HepG2 (cell line): ENCODE measurements around the gene C4orf36. TPM values are rescaled to one million over a fixed set of nuclear protein-coding genes. Genes with fewer than 3 reads are reported as not detected.

Experiments
- ATAC-seq: fragments of 200-7000 bp; cut with Tn5 transposase; 3 replicates; pipeline ENCODE4 v1.9.1; 2020; ENCODE audit warnings: mild to moderate bottlenecking, moderate library complexity
- BruUV-seq: library from RNA; stranded (reverse); fragments of 400-500 nt; replicated peaks from 2 replicates; lab custom pipeline; 2021; lab: Mats Ljungman, UMichigan
- CTCF ChIA-PET: fragments of 300-600 bp; formaldehyde crosslinking; extraction: SDS; loops from one replicate; lab custom pipeline; 2021; ENCODE audit warnings: low total read pairs, inconsistent platforms, low intra/inter-chr PET ratio; lab: Yijun Ruan, JAX
- POLR2A ChIA-PET: fragments of 350-600 bp; sonication (Branson Sonifier 250); formaldehyde crosslinking; loops from one replicate; lab custom pipeline; 2020; ENCODE audit warnings: antibody characterized with exemption, inconsistent platforms; lab: Yijun Ruan, JAX
- DNase-seq: peaks from one replicate; pipeline ENCODE4 v3.0.0-alpha.2; 2015; ENCODE audit warnings: low spot score
- FAIRE-seq: peaks from 3 replicates; lab custom pipeline; 2011; peaks lifted over from hg19 to GRCh38; lab: Jason Lieb, UNC
- H2AFZ ChIP-seq: one replicate; pipeline ENCODE4 v1.6.1; 2011; ENCODE audit warnings: low read length, inconsistent platforms
- H3K27ac ChIP-seq: fragments of 300-600 bp; 3 replicates; pipeline ENCODE4 v1.8.0; 2011; ENCODE audit warnings: mixed run types, mild to moderate bottlenecking, mixed read lengths, low read length, inconsistent platforms; ENCODE audit not compliant: insufficient read depth; ENCODE audit errors: extremely low read length
- H3K27me3 ChIP-seq, 2 experiments: fragments of 200-600 bp in 1 of 2; 2 replicates in 1 of 2; 3 replicates in 1 of 2; pipeline versions ENCODE4 v1.6.0 to v1.8.0; 2011; ENCODE audit warnings: low read length in 2 of 2, mild to moderate bottlenecking in 2 of 2, moderate library complexity in 2 of 2, inconsistent platforms in 1 of 2; ENCODE audit not compliant: insufficient read depth in 2 of 2, control insufficient read depth in 1 of 2
- H3K36me3 ChIP-seq, 2 experiments: fragments of 200-600 bp in 1 of 2; replicated peaks in 1 of 2; 2 replicates in 1 of 2; 3 replicates in 1 of 2; pipeline versions ENCODE4 v1.5.1 to v1.8.0; 2011; ENCODE audit warnings: low read length in 2 of 2, inconsistent platforms in 1 of 2; ENCODE audit not compliant: insufficient read depth in 2 of 2, control insufficient read depth in 1 of 2
- H3K4me1 ChIP-seq: 2 replicates; pipeline ENCODE4 v1.5.1; 2012; ENCODE audit warnings: low read length, inconsistent platforms; ENCODE audit not compliant: insufficient read depth
- H3K4me2 ChIP-seq: 2 replicates; pipeline ENCODE4 v1.6.0; 2011; ENCODE audit warnings: low read depth, low read length, inconsistent platforms
- H3K4me3 ChIP-seq, 3 experiments: fragments of 200-600 bp in 1 of 3; sonication (generic), shearing (Covaris generic) in 1 of 3; replicated peaks in 1 of 3; 2 replicates each; pipeline ENCODE4 v1.5.1; 2011 to 2016; ENCODE audit warnings: low read length in 3 of 3, inconsistent platforms in 2 of 3, low read depth in 2 of 3, mild to moderate bottlenecking in 2 of 3, control low read depth in 1 of 3, mixed read lengths in 1 of 3; ENCODE audit not compliant: insufficient read depth in 1 of 3
- H3K79me2 ChIP-seq: one replicate; pipeline ENCODE4 v1.6.1; 2011; ENCODE audit warnings: low read length, inconsistent platforms; ENCODE audit not compliant: insufficient read depth
- H3K9ac ChIP-seq: 2 replicates; pipeline ENCODE4 v1.6.0; 2011; ENCODE audit warnings: mild to moderate bottlenecking, low read depth, low read length, inconsistent platforms; ENCODE audit not compliant: insufficient read depth
- H3K9me3 ChIP-seq: 2 replicates; pipeline ENCODE4 v1.5.1; 2012; ENCODE audit warnings: mild to moderate bottlenecking, low read length
- H4K20me1 ChIP-seq: 2 replicates; pipeline ENCODE4 v1.6.0; 2011; ENCODE audit warnings: inconsistent platforms, mild to moderate bottlenecking, low read length, moderate library complexity; ENCODE audit not compliant: insufficient read depth
- AHR ChIP-seq: IDR thresholded peaks from 2 replicates; pipeline ENCODE4 v1.6.1; 2018; ENCODE audit warnings: missing genetic modification reagents, missing compliant biosample characterization
- CCDC6 ChIP-seq: sonication (generic); formaldehyde crosslinking; IDR thresholded peaks from 2 replicates; pipeline ENCODE4 v1.8.1; 2022; ENCODE audit warnings: mild to moderate bottlenecking, missing genetic modification reagents, moderate library complexity
- DNMT3B ChIP-seq: conservative IDR thresholded peaks from 2 replicates; pipeline ENCODE4 v1.6.1; 2016; ENCODE audit warnings: missing biosample characterization, control low read depth
- ERF ChIP-seq: IDR thresholded peaks from 2 replicates; pipeline ENCODE4 v1.6.1; 2018; ENCODE audit warnings: missing biosample characterization, missing genetic modification reagents
- ESRRA ChIP-seq: sonication (generic); formaldehyde crosslinking; IDR thresholded peaks from 2 replicates; pipeline ENCODE4 v1.5.1; 2020; ENCODE audit warnings: mild to moderate bottlenecking, low read depth, missing genetic modification reagents
- ETV6 ChIP-seq: sonication (generic); formaldehyde crosslinking; conservative IDR thresholded peaks from 2 replicates; pipeline ENCODE4 v1.4.0; 2020; ENCODE audit warnings: missing genetic modification reagents
- GMEB2 ChIP-seq: IDR thresholded peaks from 2 replicates; pipeline ENCODE4 v1.6.1; 2016; ENCODE audit warnings: missing biosample characterization, missing genetic modification reagents, low read depth
- IRF1 ChIP-seq: sonication (generic); formaldehyde crosslinking; IDR thresholded peaks from 2 replicates; pipeline ENCODE4 v1.4.0; 2020; ENCODE audit warnings: low read depth, mild to moderate bottlenecking, missing genetic modification reagents
- JDP2 ChIP-seq: sonication (generic); formaldehyde crosslinking; IDR thresholded peaks from 2 replicates; pipeline ENCODE4 v1.8.1; 2022; ENCODE audit warnings: missing genetic modification reagents, borderline replicate concordance
- MAZ ChIP-seq, 2 experiments: sonication (generic) in 1 of 2; formaldehyde crosslinking in 1 of 2; IDR thresholded peaks; 2 replicates each; pipeline versions ENCODE4 v1.5.0 to v1.6.1; 2012 to 2020; ENCODE audit warnings: low read depth in 2 of 2, mild to moderate bottlenecking in 2 of 2, borderline replicate concordance in 1 of 2, improper control_type of control experiment in 1 of 2, low read length in 1 of 2, missing genetic modification reagents in 1 of 2, moderate library complexity in 1 of 2
- MIXL1 ChIP-seq: IDR thresholded peaks from 2 replicates; pipeline ENCODE4 v1.6.1; 2016
- NFE2L1 ChIP-seq: sonication (generic); formaldehyde crosslinking; IDR thresholded peaks from 2 replicates; pipeline ENCODE4 v1.4.0; 2020; ENCODE audit warnings: missing genetic modification reagents, mild to moderate bottlenecking, borderline replicate concordance
- NR2F6 ChIP-seq, 2 experiments: IDR thresholded peaks; 2 replicates each; pipeline ENCODE4 v1.6.1; 2016; ENCODE audit warnings: antibody characterized with exemption in 1 of 2, mild to moderate bottlenecking in 1 of 2
- ZBTB7B ChIP-seq: sonication (generic); formaldehyde crosslinking; IDR thresholded peaks from 2 replicates; pipeline ENCODE4 v1.4.0; 2020; ENCODE audit warnings: missing genetic modification reagents
- ZMYM3 ChIP-seq: sonication (generic); formaldehyde crosslinking; IDR thresholded peaks from 2 replicates; pipeline ENCODE4 v1.5.1; 2020; ENCODE audit warnings: mild to moderate bottlenecking, missing genetic modification reagents
- ZNF367 ChIP-seq: sonication (generic); formaldehyde crosslinking; IDR thresholded peaks from 2 replicates; pipeline ENCODE4 v1.4.0; 2020; ENCODE audit warnings: missing genetic modification reagents, borderline replicate concordance
- ZNF788 ChIP-seq: sonication (generic); formaldehyde crosslinking; IDR thresholded peaks from 2 replicates; pipeline ENCODE4 v1.5.0; 2020; ENCODE audit warnings: mild to moderate bottlenecking, missing genetic modification reagents, borderline replicate concordance
- WGBS: methylation state at CpG from one replicate; pipeline ENCODE4 v1.1.6; 2017; ENCODE audit warnings: low lambda C conversion rate; 5-methylcytosine and 5-hydroxymethylcytosine counted together
- in situ Hi-C: cut with HindIII; loops from 2 replicates; pipeline ENCODE4 v1.10.0; 2017; ENCODE audit warnings: low pct_unique_long_range_greater_than_20kb; ENCODE audit not compliant: extremely low pct_ligation_motif_present
- intact Hi-C: fragments of 100-400 bp; cut with micrococcal nuclease; formaldehyde crosslinking; loops from one replicate; pipeline ENCODE4 v1.10.0; 2022; ENCODE audit not compliant: unreplicated experiment
- polyA plus RNA-seq, 8 experiments: library from polyadenylated mRNA; depleted of rRNA in 3 of 8; stranded (reverse) in 7 of 8; unstranded in 1 of 8; fragments of >200 nt; fragmentation: Illumina TruSeq in 4 of 8; extraction: Trizol in 4 of 8; gene quantifications; 2 replicates each; pipeline versions ENCODE4 v1.2.1 to v1.2.3, GENCODE V29; 2011 to 2016; ENCODE audit warnings: low read depth in 4 of 8, missing spikeins in 1 of 8, mixed read lengths in 1 of 8; ENCODE audit not compliant: insufficient read depth in 1 of 8
- total RNA-seq, 5 experiments: library from RNA; depleted of rRNA; stranded (reverse); fragments of >200 nt; fragmentation: Illumina TruSeq; extraction: Trizol; gene quantifications; 2 replicates each; pipeline ENCODE4 v1.2.3, GENCODE V29; 2016; ENCODE audit warnings: low read depth in 1 of 5

Gene C4orf36
- total and polyA plus RNA-seq, 2 of the 13 experiments (the other 11 are each of a cell fraction or from before 2014, with no cell fraction given), result 0.63 TPM; not detected in 1

GRCh38 chr4:86857341-86858052, 34.7 kb downstream of the C4orf36 start (continued):
- TF ChIP-seq CCDC6 (CRISPR knock-in tag), result no peak
- TF ChIP-seq GMEB2 (CRISPR knock-in tag), result no peak
- TF ChIP-seq NR2F6 (IDR thresholded peaks at IDR 0.05), result no peak
- no peak for TF ChIP-seq NR2F6 (CRISPR knock-in tag; IDR thresholded peaks at IDR 0.05)
- no peak for TF ChIP-seq IRF1 (CRISPR knock-in tag)
- no peak for TF ChIP-seq ZMYM3 (CRISPR knock-in tag)
- no peak for TF ChIP-seq DNMT3B (CRISPR knock-in tag)
- TF ChIP-seq ZBTB7B (CRISPR knock-in tag), result no peak
- no peak for TF ChIP-seq ZNF367 (CRISPR knock-in tag)
- no peak for TF ChIP-seq AHR
- TF ChIP-seq ERF (CRISPR knock-in tag), result no peak
- no peak for TF ChIP-seq ZNF788 (CRISPR knock-in tag)
- TF ChIP-seq ETV6 (CRISPR knock-in tag), result no peak
- TF ChIP-seq, all 625 proteins: peak for 0

GRCh38 chr4:86856896-86857295, 35.3 kb downstream of the C4orf36 start:
- Histone ChIP-seq H3K27me3 (no peaks in the 10 kb centered on the region), H2AFZ (no peak overlapping the region), H3K4me2 (no peak overlapping the region), H3K4me1 (no peaks in the 10 kb centered on the region), H3K9me3 (no peaks in the 10 kb centered on the region), H3K36me3 (no peaks in the 10 kb centered on the region), H3K9ac (no peak overlapping the region), H3K79me2 (no peaks in the 10 kb centered on the region), H4K20me1 (no peaks in the 10 kb centered on the region), H3K27ac (no peak overlapping the region), H3K4me3 (no peak overlapping the region)
- 17% methylated on average over 1 of the region's 1 CpG for WGBS
- intact Hi-C loops (no loop called here), in situ Hi-C loops (no loop called here)
- ChIA-PET POLR2A (no interaction called here), CTCF (no interaction called here)
- FAIRE-seq (no peak), ATAC-seq (no peak), DNase-seq (no peak)
- BruUV-seq, result no TSS peak
- no peak for TF ChIP-seq MAZ (IDR thresholded peaks at IDR 0.05; ENCODE audit: borderline replicate concordance, low read depth, low read length)
- TF ChIP-seq MAZ (CRISPR knock-in tag; IDR thresholded peaks at IDR 0.05; ENCODE audit: low read depth), result no peak
- TF ChIP-seq MIXL1, result no peak
- no peak for TF ChIP-seq ESRRA (CRISPR knock-in tag)
- TF ChIP-seq JDP2 (CRISPR knock-in tag), result no peak
- no peak for TF ChIP-seq NFE2L1 (CRISPR knock-in tag)
